Calu3 (cell line): ENCODE results near the gene DNAJC4. TPM values are rescaled to one million over a fixed set of nuclear protein-coding genes. Genes with fewer than 3 reads are reported as not detected.

Source experiments
- BruUV-seq: library from RNA; stranded (reverse); fragments of 400-500 nt; replicated peaks from 2 replicates; lab custom pipeline; 2021; lab: Mats Ljungman, UMichigan
- CTCF ChIA-PET: fragments of 300-600 bp; sonication (Branson Sonifier 250); formaldehyde crosslinking; loops from one replicate; lab custom pipeline; 2022; ENCODE audit warnings: antibody characterized with exemption; lab: Charles Lee
- DNase-seq: peaks from one replicate; pipeline ENCODE4 v3.0.0; 2022
- H3K27ac Mint-ChIP-seq: one replicate; pipeline ENCODE4 v1.8.0; 2022; ENCODE audit warnings: mixed read lengths; ENCODE audit not compliant: unreplicated experiment
- H3K27me3 Mint-ChIP-seq: one replicate; pipeline ENCODE4 v1.8.0; 2022; ENCODE audit warnings: mixed read lengths; ENCODE audit not compliant: unreplicated experiment
- H3K36me3 Mint-ChIP-seq: one replicate; pipeline ENCODE4 v1.8.0; 2022; ENCODE audit warnings: mild to moderate bottlenecking, moderate library complexity, mixed read lengths; ENCODE audit not compliant: insufficient read depth, unreplicated experiment
- H3K4me1 Mint-ChIP-seq: one replicate; pipeline ENCODE4 v1.8.0; 2022; ENCODE audit warnings: mild to moderate bottlenecking, low read depth, mixed read lengths; ENCODE audit not compliant: unreplicated experiment
- H3K4me3 Mint-ChIP-seq: one replicate; pipeline ENCODE4 v1.8.0; 2022; ENCODE audit warnings: mild to moderate bottlenecking, low read depth, moderate library complexity, mixed read lengths; ENCODE audit not compliant: unreplicated experiment
- H3K9me3 Mint-ChIP-seq: one replicate; pipeline ENCODE4 v1.8.0; 2022; ENCODE audit warnings: low read depth, mixed read lengths; ENCODE audit not compliant: unreplicated experiment
- intact Hi-C: fragments of 100-400 bp; cut with micrococcal nuclease; formaldehyde crosslinking; loops from one replicate; pipeline ENCODE4 v1.10.0; 2022; ENCODE audit not compliant: unreplicated experiment
- total RNA-seq: library from RNA; stranded (reverse); gene quantifications from 2 replicates; pipeline ENCODE4 v1.2.3, GENCODE V29; 2022
- TF ChIP-seq, protein P1 (sequence below): fragments of 200-600 bp; IDR thresholded peaks from one replicate; pipeline ENCODE4 v1.8.0; 2022; ENCODE audit warnings: antibody characterized with exemption; ENCODE audit not compliant: unreplicated experiment

DNAJC4 gene
- total RNA-seq, 1 experiment from 2014 or later = 26.6 TPM

- no peak overlapping the region for H3K4me3 Mint-ChIP-seq
- H3K9me3 Mint-ChIP-seq = no peaks in the 10 kb centered on the region
- BruUV-seq = no TSS peak
- no peaks in the 10 kb centered on the region for H3K4me1 Mint-ChIP-seq
- H3K36me3 Mint-ChIP-seq = peaks cover 30% of the 10 kb centered on the region
- no peak overlapping the region for H3K27ac Mint-ChIP-seq
- no peaks in the 10 kb centered on the region for H3K27me3 Mint-ChIP-seq
- intact Hi-C loops = no loop called here
- CTCF ChIA-PET = interaction anchor here (0.7 to 0.8 kb wide), 2 partner anchors 9 to 189 kb away, joined by 3 read pairs; no protein-coding TSS in a partner anchor
- no peak for DNase-seq
- TF ChIP-seq, protein P1, sequence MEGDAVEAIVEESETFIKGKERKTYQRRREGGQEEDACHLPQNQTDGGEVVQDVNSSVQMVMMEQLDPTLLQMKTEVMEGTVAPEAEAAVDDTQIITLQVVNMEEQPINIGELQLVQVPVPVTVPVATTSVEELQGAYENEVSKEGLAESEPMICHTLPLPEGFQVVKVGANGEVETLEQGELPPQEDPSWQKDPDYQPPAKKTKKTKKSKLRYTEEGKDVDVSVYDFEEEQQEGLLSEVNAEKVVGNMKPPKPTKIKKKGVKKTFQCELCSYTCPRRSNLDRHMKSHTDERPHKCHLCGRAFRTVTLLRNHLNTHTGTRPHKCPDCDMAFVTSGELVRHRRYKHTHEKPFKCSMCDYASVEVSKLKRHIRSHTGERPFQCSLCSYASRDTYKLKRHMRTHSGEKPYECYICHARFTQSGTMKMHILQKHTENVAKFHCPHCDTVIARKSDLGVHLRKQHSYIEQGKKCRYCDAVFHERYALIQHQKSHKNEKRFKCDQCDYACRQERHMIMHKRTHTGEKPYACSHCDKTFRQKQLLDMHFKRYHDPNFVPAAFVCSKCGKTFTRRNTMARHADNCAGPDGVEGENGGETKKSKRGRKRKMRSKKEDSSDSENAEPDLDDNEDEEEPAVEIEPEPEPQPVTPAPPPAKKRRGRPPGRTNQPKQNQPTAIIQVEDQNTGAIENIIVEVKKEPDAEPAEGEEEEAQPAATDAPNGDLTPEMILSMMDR = no peak
These were observed 29.9 kb downstream of the DNAJC4 start for GRCh38 chr11:64260147-64260708.

- no peak for DNase-seq
- H3K27ac Mint-ChIP-seq = no peak overlapping the region
These were observed 31.3 kb downstream of the DNAJC4 start for GRCh38 chr11:64261556-64262080.

DNA sequence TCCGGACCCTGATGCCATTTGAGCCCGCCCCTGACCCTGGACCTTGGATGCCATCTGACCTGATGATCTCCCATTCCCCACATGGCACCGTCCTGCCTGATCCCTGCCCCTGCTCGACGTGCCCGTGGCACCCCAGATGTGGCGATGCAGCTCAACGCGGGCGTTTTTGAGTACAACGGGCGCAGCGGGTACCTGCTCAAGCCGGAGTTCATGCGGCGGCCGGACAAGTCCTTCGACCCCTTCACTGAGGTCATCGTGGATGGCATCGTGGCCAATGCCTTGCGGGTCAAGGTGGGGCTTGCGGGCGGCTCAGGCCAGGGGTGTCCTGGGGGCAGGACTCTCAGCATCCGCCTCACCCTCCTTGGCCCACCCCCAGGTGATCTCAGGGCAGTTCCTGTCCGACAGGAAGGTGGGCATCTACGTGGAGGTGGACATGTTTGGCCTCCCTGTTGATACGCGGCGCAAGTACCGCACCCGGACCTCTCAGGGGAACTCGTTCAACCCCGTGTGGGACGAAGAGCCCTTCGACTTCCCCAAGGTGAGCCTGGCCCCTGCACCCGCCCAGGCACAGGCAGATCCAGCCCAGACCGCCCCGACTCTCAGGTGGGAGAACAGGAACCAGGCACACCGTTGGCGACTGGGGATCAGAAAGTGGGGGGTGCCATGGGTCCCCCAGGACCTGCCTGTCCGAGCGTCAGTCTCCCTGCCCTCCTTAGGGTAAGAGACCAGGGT is 32.1 kb downstream of the DNAJC4 start:
- Mint-ChIP-seq H3K4me1 (no peaks in the 10 kb centered on the region), H3K4me3 (no peak overlapping the region), H3K36me3 (peaks cover 39% of the 10 kb centered on the region), H3K27me3 (no peaks in the 10 kb centered on the region), H3K27ac (no peak overlapping the region), H3K9me3 (no peaks in the 10 kb centered on the region)
- CTCF ChIA-PET = interaction anchor here (1.0 kb wide), 1 partner anchor 41 kb away, joined by 3 read pairs; no protein-coding TSS in a partner anchor
- BruUV-seq = no TSS peak
- DNase-seq = no peak
- TF ChIP-seq, protein P1 = no peak
- intact Hi-C loops = no loop called here

More at GRCh38 chr11:64261556-64262080, 31.3 kb downstream of the DNAJC4 start:
- peaks cover 38% of the 10 kb centered on the region for H3K36me3 Mint-ChIP-seq
- TF ChIP-seq, protein P1 = no peak
- CTCF ChIA-PET = no interaction called here
- intact Hi-C loops = no loop called here
- no peaks in the 10 kb centered on the region for H3K27me3 Mint-ChIP-seq
- H3K9me3 Mint-ChIP-seq = no peaks in the 10 kb centered on the region
- no peaks in the 10 kb centered on the region for H3K4me1 Mint-ChIP-seq
- BruUV-seq = no TSS peak
- no peak overlapping the region for H3K4me3 Mint-ChIP-seq

- CTCF ChIA-PET = interaction anchor here (1.0 kb wide), 1 partner anchor 41 kb away, joined by 3 read pairs; no protein-coding TSS in a partner anchor
- H3K36me3 Mint-ChIP-seq = peaks cover 44% of the 10 kb centered on the region
- TF ChIP-seq, protein P1 = no peak
- H3K4me3 Mint-ChIP-seq = no peak overlapping the region
- no peaks in the 10 kb centered on the region for H3K27me3 Mint-ChIP-seq
- no peak overlapping the region for H3K27ac Mint-ChIP-seq
- no TSS peak for BruUV-seq
- no peaks in the 10 kb centered on the region for H3K9me3 Mint-ChIP-seq
- intact Hi-C loops = no loop called here
- H3K4me1 Mint-ChIP-seq = peaks cover 7% of the 10 kb centered on the region
- no peak for DNase-seq
These were observed 32.9 kb downstream of the DNAJC4 start for GRCh38 chr11:64263021-64263946.
